Right kidney (tissue), 1 donor: ENCODE data around the gene GSTA4.
"Not testable (repeated sequence)": the region's sequence is repeated elsewhere in the genome, so short reads cannot be mapped to it uniquely, and the experiment has no call there.

Source experiments
- DNase-seq: peaks from one replicate; pipeline ENCODE4 v3.0.0-alpha.2; 2016

GSTA4 gene

DNA sequence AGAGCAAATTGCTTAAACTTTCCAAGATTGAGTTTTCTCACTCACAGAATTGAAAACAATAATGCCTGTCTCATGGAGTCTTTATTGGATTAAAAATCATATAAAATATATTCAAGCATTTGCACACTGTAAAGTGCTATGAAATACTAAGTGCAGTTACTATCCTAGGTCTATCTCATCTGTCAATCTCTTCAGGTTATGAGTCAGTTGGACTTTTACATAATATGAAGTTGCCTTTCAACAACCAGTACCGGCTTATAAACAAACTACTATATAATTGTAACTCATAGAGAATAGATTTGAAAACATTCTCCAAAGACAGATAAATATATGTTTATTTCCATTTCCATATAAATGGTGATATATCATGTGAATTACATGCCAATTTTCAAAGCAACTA is 20.4 kb upstream of the GSTA4 start:
- no peak for DNase-seq

DNA sequence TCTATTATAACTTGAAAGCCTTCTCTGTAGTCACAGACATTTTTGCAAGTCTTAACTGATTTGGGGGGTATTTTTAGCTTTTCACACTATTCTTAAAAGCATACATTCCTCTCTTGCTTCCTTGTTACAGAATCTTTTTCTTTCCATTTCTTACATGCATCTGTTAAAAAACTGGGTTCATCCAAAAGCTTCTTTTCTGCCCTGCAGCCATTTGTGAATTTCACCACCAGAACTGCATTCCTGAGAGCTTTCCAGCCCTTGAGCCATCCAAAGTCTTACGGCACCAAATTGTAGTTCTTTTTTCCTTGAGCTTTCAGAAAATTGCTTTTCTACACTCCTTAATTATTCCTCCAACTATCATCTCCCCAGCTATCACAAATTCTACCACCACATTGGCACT is 19.7 kb upstream of the GSTA4 start:
- no peak for DNase-seq

DNA sequence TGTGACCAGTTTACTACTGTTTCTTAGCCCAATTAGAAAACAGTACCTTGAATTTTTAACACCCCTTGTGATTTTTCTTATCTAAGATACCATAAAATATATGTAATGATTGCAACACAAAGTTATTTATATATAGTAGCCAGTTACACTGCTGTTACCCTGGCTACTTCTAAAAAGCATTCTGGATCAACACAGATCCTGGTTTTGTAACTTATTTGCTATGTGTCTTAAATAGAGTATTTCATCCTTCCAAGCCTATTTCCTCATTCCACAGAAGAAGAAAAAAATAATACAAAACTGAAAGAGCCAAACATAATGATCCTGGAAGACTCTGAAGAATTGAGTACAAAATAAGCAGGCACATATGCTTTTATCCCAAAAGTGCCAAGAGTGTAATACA is 19.0 kb upstream of the GSTA4 start:
- no peak for DNase-seq

DNA sequence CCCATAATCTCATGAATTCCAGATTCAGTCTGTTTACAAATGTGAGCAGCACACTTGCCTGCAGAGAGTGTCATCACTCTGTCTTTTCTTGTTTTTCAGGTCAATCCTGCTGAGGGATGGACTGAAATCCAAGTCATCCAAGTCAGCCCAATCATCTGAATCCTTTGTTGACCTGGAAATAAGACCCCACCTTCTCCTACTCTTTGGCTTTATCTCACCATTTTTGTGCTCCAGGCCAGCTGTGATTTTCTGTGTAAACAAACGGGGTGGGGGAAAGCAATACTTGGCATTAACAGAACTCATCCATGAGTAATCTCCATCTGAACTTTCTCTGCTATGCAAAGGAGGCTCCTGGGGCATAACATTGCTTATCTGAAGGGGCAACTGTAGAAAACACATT is 16.9 kb upstream of the GSTA4 start:
- no peak for DNase-seq

DNA sequence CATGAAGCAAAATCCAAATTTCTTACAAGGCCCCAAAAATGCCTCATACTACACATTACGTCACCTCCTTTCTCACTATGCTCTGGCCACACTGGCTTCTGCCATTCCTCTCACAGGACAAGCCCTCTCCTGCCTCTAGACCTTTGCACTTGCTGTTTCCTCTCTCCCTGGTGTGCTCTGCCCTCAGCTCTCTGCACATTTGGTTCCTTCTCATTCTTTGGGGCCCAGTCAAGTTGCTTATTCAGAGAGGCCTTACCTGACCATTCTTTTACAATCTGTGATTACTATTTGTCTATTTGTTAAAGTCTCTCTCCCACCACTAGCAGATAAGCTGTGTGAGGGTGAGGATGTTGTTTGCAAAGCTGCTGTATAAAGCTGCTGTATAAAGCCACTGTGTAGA is 15.4 kb upstream of the GSTA4 start:
- no peak for DNase-seq

DNA sequence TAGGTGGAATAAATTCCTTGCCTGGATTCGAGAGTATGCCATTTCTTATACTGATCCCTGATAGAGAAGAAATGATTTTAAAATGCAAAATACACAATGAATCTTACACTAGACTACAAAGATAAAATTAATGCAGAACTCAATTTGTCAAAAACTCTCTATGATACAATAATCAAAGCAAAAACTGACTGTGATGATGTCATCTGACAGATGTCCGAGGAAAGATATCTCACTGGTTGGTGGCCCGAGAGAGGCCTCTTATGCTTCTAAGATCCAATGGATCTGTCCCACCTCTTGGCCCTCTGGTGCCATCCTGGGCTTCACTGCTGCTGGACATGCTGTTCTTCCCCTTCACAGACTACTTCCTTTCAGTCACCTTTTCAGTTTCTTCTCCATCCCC is 14.4 kb upstream of the GSTA4 start:
- DNase-seq: no peak

DNA sequence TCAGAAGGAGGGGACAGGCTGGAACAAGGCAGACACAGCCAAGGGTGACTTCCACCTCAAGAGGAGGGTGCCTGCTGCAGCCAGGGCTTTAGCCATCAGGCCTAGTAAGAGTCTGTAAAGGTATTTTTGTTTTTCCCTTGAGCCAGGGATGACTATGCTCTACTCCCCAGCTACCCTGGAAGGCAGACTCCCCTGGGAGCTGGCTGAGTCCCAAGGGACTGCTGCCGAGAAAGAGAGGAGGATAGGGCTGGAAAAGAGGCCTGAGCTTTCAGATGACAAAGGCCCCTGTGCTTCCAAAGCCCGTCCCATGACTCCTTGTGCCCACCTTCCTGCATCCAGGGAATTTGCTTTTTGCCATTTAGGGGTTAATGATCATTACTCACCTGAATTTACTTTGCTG is 14.0 kb upstream of the GSTA4 start:
- DNase-seq: no peak

DNA sequence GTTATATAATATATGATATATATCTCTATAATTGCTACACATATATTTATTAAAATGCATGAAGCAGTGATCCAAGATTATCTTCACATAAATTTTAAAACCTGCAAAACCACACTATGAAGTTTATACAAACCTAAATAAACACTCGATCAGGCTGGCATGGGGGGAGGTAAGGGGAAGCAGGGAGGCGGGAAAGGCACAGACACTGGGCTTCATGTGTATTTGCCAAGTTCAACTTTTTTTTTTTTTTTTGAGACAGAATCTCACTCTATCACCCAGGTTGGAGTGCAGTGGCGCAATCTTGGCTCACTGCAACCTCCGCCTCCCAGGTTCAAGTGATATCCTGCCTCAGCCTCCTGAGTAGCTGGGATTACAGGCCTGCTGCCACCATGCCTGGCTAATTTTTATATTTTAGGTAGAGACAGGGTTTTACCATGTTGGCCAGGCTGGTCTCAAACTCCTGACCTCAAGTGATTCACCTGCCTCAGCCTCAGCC is 13.2 kb upstream of the GSTA4 start:
- DNase-seq: not testable (repeated sequence)

DNA sequence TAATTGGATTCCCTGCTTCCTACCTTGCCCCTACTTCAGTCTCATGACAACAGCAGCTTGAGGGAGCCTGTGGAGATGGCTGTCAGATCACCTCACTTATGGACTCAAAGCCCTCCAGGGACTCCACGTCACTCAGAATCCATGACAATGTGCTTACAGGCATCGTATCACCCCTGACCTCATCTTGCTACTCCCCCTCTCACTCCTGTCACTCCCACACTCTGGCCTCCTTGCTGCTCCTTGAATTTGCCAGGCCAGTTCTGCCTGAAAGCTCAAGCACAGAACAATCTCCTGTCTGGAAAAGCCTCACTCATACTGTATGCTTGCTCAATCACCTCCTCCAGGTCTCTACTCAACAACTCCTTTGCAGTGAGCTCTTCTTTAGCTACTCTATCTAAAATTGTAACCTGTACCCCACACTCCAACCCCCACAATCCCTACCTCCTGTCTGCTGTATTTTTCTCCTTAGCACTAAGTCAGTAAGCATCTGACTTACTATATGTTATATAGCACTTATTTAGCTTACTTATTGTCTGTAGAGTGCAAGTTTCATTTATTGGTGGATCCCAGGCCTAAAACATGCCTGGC is 10.7 kb upstream of the GSTA4 start:
- no peak for DNase-seq

DNA sequence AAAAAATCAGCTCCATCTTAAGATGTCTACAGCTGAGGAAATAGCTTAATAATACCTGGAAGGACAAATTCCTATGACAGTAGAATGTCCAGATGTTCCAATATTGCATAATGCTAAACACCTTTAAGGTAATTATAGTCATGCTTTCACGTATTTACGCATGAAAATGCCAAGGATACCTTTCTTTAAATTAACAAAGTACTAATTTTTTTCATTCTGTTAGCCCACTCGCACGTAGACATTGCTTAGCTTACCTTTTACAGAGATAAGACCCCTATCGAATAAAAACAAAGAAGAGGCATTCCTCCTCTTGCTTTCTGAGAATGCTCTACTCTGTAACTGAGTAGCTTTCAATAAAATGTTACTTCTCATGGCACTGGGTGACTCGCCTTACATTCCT is 4.4 kb upstream of the GSTA4 start:
- DNase-seq: no peak

DNA sequence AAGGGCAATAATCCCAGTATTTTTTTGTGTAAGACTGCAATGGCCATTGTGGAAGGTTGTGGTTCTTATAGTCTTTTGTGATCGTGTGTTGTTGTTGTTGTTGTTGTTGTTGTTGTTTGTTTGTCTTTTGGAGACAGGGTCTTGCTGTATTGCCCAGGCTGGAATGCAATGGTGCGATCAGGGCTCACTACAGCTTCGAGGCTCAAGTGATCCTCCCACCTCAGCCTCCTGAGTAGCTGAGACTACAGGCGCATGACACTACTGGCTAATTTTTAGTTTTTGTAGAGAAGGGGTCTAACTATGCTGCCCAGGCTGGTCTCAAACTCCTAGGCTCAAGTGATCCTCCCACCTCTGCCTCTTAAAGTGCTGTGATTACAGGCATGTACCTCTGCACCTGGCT is 3.5 kb upstream of the GSTA4 start:
- no peak for DNase-seq

DNA sequence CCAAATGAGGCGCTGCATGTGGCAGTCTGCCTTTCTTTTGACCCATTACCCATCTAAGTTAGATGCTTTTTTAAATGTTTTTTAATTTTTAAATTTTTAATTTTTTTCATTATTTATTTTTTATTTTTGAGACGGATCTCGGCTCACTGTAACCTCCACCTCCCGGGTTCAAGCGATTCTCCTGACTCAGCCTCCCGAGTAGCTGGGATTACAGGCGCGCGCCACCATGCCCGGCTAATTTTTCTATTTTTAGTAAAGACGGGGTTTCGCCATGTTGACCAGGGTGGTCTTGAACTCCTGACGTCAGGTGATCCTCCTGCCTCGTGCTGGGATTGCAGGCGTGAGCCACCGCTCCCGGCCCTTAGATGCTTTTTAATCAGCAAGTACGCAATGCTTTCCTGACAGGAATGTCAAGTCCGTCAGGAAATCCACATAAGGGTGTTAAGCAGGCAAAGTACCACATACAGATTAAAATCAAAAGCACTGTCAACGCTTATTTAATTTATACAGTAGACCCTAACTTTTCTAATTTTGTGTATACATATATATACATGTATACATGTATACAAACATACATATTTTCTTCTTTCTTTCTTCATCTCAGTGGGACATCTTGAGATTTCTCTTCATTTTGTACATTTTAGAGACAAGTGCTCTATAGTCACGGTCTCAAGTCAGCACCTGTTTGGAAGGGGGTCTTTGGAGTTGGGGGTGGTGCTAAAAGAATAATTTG is 995 bp upstream of the GSTA4 start:
- DNase-seq: peak; percentile 58

DNA sequence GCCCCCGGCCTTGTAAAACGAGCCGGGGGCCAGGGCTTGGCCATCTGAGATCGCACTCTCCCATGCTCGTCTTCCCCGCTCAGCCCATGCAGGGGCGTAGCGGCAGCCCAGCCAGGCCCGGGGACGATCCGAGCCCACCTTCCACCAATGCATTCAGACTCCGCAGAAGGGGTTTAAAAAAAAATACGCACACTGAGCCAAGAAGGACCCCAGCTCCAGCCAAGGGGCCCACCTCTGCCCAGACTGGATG is 320 bp downstream of the GSTA4 start:
- peak; percentile 97 for DNase-seq

DNA sequence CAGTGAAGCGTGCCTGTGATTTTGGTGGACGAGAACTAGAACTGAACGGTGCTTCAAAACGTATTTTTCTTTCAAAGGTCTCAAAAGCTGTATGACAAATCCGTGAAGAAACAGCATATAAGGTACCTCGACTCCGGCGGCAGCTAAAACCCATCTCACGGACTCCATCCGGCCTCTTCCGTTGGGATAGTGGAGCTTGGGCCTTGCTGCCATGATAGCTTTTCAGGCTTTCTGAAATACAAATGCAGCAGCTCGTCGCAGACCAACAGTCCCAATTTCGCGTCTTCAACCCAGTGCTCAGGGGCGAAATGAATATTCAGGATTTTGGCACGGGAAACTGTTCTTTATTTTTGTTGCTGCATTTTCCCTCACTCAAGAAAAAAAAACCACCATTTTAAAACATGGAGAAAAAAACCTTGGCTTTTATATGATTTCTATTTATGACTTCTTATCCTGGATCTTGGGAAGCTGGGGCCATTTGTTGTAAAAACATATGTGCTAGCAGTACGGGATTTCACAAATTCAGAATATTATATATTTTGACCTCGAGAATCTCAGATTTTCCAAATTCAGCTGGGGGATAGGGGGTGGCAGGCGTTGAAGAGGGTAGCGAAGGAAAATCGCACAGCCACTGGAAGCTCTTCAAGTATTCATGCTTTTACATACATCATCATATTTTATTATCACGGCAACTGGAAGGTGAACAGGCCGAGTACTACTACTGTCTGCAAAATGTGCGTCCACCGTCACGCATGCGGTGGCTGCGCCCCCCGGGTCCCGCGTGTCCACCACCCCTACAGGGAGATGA is 849 bp downstream of the GSTA4 start:
- DNase-seq: peak; percentile 84

DNA sequence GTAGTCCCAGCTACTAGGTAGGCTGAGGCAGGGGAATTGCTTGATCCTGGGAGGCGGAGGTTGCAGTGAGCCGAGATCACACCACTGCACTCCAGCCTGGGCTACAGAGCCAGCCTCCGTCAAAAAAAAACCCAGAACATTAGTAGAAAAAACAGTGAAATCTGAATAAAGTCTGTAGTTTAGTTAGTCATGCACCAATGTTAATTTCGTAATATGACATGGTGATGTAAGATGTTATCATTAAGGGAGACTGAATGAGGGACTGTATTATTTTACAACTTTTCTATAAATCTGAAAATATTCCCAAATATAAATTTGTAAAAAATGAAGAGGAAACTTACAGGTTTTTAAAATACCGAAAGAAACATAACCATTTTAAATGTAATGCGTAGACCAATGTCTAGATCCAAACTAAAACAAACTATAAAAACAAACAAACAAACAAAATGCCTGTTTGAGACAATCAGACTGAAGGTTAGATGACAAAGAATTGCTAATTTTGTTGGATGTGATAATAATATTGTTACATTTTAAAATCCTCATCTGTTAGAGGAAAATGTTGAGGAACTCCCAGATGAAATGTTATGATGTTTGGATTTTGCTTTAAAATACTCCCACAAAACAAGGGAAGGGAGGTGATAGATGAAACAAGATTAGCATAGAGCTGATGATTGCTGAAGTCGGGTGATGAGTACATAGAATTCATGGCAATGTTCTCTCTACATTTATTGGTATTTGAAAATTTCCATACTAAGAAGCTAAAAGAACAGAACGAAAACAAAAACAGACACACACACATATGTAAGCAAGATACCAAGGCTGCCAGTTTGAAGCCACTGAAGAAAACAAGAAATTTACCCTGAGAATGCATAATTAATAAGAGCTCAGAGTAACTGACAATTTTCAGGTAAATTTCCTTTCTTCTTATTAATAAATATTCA is 1.8 kb downstream of the GSTA4 start:
- DNase-seq: peak; percentile 9

DNA sequence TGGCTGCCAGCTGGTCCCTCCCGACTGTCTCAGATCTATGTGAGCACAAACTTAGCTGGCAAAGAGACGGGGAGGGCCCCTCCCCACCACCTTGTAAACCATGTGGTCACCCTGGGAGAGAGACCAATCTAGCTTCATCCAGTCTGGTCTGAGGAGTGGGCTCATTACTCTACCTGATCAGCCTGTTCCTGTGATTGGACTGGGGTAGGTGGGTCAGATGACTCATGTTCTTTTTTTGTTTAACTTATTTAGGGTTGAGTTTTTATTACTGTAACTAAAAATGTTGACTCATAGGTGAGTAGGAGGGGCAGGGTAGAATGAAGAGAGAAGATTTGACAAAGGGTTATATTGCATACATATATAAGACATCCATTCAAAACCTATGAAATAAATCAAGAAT is 4.7 kb downstream of the GSTA4 start:
- DNase-seq: no peak

DNA sequence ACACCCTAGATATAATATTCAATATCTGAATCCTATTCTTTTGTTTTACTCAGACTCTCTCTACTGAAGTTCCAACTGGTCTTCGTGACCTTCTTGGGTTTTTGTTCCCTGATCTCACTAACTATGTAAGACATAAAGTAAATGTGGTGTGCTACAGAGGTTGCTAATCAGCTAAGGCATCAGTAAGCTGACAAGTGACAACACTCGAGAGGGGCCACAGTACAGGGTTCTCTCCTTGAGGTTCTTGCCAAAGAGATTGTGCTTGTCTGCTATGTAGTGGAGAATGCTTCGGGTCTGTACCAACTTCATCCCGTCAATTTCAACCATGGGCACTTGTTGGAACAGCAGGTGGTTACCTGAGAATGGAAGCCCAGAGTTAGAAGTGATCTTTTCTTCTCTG is 9.9 kb downstream of the GSTA4 start:
- no peak for DNase-seq

DNA sequence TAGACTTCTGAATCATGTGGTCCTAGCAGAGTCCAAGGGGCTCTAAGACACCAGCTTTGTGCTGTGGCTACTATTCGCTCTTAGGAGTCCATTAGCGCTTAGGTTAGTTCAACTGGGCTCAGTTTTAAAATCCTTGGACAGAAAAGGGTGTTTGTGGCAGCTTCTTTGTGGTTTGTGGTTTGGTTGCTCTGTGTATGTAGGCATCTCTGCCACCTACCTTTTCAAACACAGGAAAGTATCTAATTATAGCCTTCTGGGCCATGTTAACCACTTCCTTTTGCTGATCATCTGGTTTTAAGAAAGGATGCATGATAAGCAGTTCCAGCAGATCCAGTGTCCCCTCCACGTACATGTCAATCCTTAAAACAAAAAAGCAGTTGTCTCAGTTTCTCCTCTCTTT is 10.8 kb downstream of the GSTA4 start:
- no peak for DNase-seq

DNA sequence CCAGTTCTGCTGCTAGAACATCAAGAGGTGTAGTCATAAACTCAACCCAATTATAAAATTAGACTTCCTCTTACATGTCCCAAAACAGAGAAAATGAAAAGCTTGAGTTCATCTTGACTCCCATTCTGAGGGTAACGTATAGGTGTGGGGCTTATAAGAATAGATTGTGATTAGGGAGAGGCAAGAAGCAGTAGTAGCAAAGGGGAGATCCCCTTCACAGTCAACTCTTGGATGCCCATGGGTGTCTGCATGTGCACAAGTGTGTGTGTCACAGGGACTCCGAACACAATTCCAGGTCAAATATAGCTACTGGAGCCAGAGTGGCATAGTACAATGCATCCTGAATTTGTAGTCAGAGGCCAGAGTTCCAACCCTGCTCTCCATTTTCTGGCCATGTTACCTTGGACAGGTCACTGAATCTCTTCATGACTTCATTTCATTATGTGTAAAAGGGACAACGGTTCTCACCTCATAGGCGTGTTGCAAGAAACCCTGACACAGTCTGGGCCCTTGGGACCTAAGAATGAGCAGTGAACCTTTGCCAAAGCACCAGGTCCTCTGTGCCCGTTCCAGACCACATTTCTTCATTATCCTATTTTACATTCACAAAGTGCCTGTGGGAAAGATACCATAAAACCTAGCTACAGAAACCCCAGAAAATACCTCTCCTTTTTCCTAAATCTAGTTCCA is 11.8 kb downstream of the GSTA4 start:
- no peak for DNase-seq

DNA sequence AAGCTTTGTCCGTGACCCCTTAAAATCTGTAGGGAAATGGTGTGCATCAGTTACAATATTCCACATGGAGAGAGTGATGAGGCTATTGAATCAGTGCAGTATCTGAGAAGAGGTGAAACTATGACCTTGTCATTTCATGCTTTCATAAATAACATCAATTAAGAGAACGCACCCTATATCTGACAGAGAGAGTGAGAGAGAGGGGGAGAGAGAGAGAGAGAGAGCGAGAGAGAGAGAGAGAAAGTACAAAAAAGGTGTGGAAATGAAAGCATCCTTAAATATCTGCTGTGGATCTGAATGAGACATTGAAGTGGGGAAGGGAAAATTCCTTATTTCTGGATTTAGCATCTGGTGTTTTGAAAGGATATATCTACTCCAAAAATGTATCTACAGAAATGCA is 12.4 kb downstream of the GSTA4 start:
- DNase-seq: no peak

DNA sequence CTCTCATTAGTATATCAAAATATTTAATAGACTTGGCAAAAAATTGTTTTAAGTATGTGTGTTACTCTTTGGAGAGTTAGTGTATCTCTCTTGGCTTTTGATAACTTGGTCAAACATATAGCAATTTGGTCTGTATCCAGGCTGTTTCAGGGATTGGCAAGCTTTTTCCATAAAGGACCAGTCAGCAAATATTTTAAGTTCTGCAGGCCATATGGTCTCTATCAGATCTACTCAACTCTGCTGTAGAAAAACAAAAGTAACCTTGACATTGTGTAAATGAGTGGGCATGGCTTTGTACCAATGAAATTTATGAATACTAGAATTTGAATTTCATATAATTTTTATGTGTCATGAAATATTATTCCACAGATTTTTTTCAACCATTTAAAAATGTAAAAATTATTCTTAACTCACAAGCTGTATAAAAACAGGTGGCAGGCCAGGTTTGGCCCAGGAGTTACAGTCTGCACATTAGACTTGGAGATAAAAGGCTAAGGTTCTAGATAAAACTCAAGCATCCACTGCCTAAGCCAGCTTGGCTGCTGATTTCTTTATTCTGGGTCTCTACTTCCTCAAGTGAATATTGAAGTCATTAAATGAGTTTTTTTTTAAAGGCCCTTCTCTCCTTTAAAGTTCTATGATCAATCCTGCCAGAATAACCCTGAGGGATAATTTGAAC is 13.7 kb downstream of the GSTA4 start:
- DNase-seq: no peak
